GM23338 (cell line): ENCODE results near the gene PDK3. TPM values are rescaled to one million over a fixed set of nuclear protein-coding genes. Genes with fewer than 3 reads are reported as not detected.

Experiments
- ATAC-seq: fragments of 200-7000 bp; cut with Tn5 transposase; 3 replicates; pipeline ENCODE4 v1.9.1; 2020
- DNase-seq: peaks from one replicate; pipeline ENCODE4 v3.0.0-alpha.2; 2015; ENCODE audit warnings: low spot score
- H2AFZ ChIP-seq: fragments of 200-600 bp; sonication (generic); 2 replicates; pipeline ENCODE4 v1.8.0; 2016; ENCODE audit warnings: antibody characterized with exemption, mild to moderate bottlenecking, moderate library complexity
- H3F3A ChIP-seq: fragments of 200-600 bp; sonication (generic); replicated peaks from 2 replicates; pipeline ENCODE4 v1.8.0; 2017; ENCODE audit warnings: antibody characterized with exemption, mixed run types, low read depth
- H3K27ac ChIP-seq: fragments of 200-600 bp; sonication (generic); 2 replicates; pipeline ENCODE4 v1.6.1; 2016; ENCODE audit warnings: low read depth
- H3K27me3 ChIP-seq: fragments of 200-600 bp; sonication (generic); 2 replicates; pipeline ENCODE4 v1.8.0; 2016; ENCODE audit warnings: mild to moderate bottlenecking, mixed run types, moderate library complexity; ENCODE audit not compliant: insufficient read depth
- H3K36me3 ChIP-seq: fragments of 200-600 bp; sonication (generic); 2 replicates; pipeline ENCODE4 v1.8.0; 2016; ENCODE audit warnings: mild to moderate bottlenecking; ENCODE audit not compliant: insufficient read depth
- H3K4me1 ChIP-seq: fragments of 200-600 bp; sonication (generic); 2 replicates; pipeline ENCODE4 v1.8.0; 2016; ENCODE audit warnings: mild to moderate bottlenecking, moderate library complexity; ENCODE audit not compliant: insufficient read depth
- H3K4me2 ChIP-seq: fragments of 200-600 bp; sonication (generic); 2 replicates; pipeline ENCODE4 v1.7.1; 2017; ENCODE audit warnings: mixed run types
- H3K4me3 ChIP-seq: fragments of 200-600 bp; sonication (generic); 2 replicates; pipeline ENCODE4 v1.6.1; 2016; ENCODE audit warnings: mixed run types
- H3K79me2 ChIP-seq: fragments of 200-600 bp; sonication (generic); replicated peaks from 2 replicates; pipeline ENCODE4 v1.8.0; 2017; ENCODE audit warnings: mild to moderate bottlenecking; ENCODE audit not compliant: insufficient read depth
- H3K9me2 ChIP-seq: fragments of 200-600 bp; sonication (generic); 2 replicates; pipeline ENCODE4 v1.8.0; 2017; ENCODE audit not compliant: insufficient read depth
- H4K20me1 ChIP-seq: fragments of 200-600 bp; sonication (generic); replicated peaks from 2 replicates; pipeline ENCODE4 v1.8.0; 2017; ENCODE audit warnings: mild to moderate bottlenecking; ENCODE audit not compliant: insufficient read depth
- H3K27ac Mint-ChIP-seq: 2 replicates; pipeline ENCODE4 v1.8.0; 2020; ENCODE audit warnings: inconsistent platforms, mild to moderate bottlenecking, moderate library complexity, mixed read lengths
- H3K27me3 Mint-ChIP-seq: 3 replicates; pipeline ENCODE4 v1.8.0; 2022; ENCODE audit warnings: low read depth, mild to moderate bottlenecking, moderate library complexity, mixed read lengths, inconsistent platforms; ENCODE audit not compliant: insufficient read depth, poor library complexity
- H3K36me3 Mint-ChIP-seq: 3 replicates; pipeline ENCODE4 v1.8.0; 2021; ENCODE audit warnings: low read depth, mild to moderate bottlenecking, inconsistent platforms, moderate library complexity, mixed read lengths
- H3K4me1 Mint-ChIP-seq: 3 replicates; pipeline ENCODE4 v1.8.0; 2020; ENCODE audit warnings: mild to moderate bottlenecking, inconsistent platforms, mixed read lengths
- H3K4me3 Mint-ChIP-seq: 3 replicates; pipeline ENCODE4 v1.8.0; 2021; ENCODE audit warnings: moderate library complexity, mild to moderate bottlenecking, inconsistent platforms, mixed read lengths
- H3K9me3 Mint-ChIP-seq: 3 replicates; pipeline ENCODE4 v1.8.0; 2020; ENCODE audit warnings: moderate library complexity, mild to moderate bottlenecking, inconsistent platforms, mixed read lengths
- CTCF ChIP-seq, 2 experiments: fragments of 200-600 bp in 1 of 2; sonication (generic) in 1 of 2; conservative IDR thresholded peaks; 2 replicates each; pipeline versions ENCODE4 v1.5.1 to v1.6.1; 2016 to 2017; ENCODE audit warnings: antibody characterized with exemption in 2 of 2, low read depth in 2 of 2, mild to moderate bottlenecking in 2 of 2, moderate library complexity in 1 of 2
- EZH2 ChIP-seq: fragments of 200-600 bp; sonication (generic); IDR thresholded peaks from one replicate; pipeline ENCODE4 v1.8.0; 2017; ENCODE audit warnings: antibody characterized with exemption, mild to moderate bottlenecking, low read depth; ENCODE audit not compliant: unreplicated experiment
- EZH2phosphoT487 ChIP-seq: fragments of 200-600 bp; sonication (generic); IDR thresholded peaks from one replicate; pipeline ENCODE4 v1.8.1; 2018; ENCODE audit warnings: antibody characterized with exemption; ENCODE audit not compliant: unreplicated experiment
- JUNB ChIP-seq: IDR thresholded peaks from one replicate; pipeline ENCODE4 v1.6.1; 2016; ENCODE audit warnings: antibody characterized with exemption; ENCODE audit not compliant: unreplicated experiment
- ZNF114 ChIP-seq: fragments of 250-450 bp; sonication (Bioruptor Pico); IDR thresholded peaks from 2 replicates; pipeline ENCODE4 v1.5.0; 2020; ENCODE audit warnings: mild to moderate bottlenecking, moderate library complexity
- ZNF331 ChIP-seq: fragments of 250-450 bp; sonication (Bioruptor Pico); IDR thresholded peaks from 2 replicates; pipeline ENCODE4 v1.5.0; 2020; ENCODE audit warnings: low read depth, mild to moderate bottlenecking, moderate library complexity
- polyA plus RNA-seq: library from polyadenylated mRNA; unstranded; fragments of >200 nt; fragmentation: Nextera tagmentation; extraction: Ambion mirVana; gene quantifications from 2 replicates; pipeline ENCODE4 v1.2.1, GENCODE V29; 2016
- total RNA-seq: library from RNA; depleted of rRNA; stranded (reverse); fragments of >200 nt; shearing (Covaris generic); gene quantifications from 2 replicates; pipeline ENCODE4 v1.2.3, GENCODE V29; 2014
- TF ChIP-seq, protein P1 (sequence below): fragments of 250-450 bp; sonication (Bioruptor Pico); IDR thresholded peaks from 2 replicates; pipeline ENCODE4 v1.5.0; 2020; ENCODE audit warnings: mild to moderate bottlenecking, moderate library complexity
- TF ChIP-seq, protein P2 (sequence below): IDR thresholded peaks from one replicate; pipeline ENCODE4 v1.6.1; 2018; ENCODE audit warnings: antibody characterized with exemption; ENCODE audit not compliant: unreplicated experiment

PDK3 gene
- total and polyA plus RNA-seq, 2 experiments from 2014 or later, result 35.7 to 51.2 TPM

- TF ChIP-seq, protein P1, sequence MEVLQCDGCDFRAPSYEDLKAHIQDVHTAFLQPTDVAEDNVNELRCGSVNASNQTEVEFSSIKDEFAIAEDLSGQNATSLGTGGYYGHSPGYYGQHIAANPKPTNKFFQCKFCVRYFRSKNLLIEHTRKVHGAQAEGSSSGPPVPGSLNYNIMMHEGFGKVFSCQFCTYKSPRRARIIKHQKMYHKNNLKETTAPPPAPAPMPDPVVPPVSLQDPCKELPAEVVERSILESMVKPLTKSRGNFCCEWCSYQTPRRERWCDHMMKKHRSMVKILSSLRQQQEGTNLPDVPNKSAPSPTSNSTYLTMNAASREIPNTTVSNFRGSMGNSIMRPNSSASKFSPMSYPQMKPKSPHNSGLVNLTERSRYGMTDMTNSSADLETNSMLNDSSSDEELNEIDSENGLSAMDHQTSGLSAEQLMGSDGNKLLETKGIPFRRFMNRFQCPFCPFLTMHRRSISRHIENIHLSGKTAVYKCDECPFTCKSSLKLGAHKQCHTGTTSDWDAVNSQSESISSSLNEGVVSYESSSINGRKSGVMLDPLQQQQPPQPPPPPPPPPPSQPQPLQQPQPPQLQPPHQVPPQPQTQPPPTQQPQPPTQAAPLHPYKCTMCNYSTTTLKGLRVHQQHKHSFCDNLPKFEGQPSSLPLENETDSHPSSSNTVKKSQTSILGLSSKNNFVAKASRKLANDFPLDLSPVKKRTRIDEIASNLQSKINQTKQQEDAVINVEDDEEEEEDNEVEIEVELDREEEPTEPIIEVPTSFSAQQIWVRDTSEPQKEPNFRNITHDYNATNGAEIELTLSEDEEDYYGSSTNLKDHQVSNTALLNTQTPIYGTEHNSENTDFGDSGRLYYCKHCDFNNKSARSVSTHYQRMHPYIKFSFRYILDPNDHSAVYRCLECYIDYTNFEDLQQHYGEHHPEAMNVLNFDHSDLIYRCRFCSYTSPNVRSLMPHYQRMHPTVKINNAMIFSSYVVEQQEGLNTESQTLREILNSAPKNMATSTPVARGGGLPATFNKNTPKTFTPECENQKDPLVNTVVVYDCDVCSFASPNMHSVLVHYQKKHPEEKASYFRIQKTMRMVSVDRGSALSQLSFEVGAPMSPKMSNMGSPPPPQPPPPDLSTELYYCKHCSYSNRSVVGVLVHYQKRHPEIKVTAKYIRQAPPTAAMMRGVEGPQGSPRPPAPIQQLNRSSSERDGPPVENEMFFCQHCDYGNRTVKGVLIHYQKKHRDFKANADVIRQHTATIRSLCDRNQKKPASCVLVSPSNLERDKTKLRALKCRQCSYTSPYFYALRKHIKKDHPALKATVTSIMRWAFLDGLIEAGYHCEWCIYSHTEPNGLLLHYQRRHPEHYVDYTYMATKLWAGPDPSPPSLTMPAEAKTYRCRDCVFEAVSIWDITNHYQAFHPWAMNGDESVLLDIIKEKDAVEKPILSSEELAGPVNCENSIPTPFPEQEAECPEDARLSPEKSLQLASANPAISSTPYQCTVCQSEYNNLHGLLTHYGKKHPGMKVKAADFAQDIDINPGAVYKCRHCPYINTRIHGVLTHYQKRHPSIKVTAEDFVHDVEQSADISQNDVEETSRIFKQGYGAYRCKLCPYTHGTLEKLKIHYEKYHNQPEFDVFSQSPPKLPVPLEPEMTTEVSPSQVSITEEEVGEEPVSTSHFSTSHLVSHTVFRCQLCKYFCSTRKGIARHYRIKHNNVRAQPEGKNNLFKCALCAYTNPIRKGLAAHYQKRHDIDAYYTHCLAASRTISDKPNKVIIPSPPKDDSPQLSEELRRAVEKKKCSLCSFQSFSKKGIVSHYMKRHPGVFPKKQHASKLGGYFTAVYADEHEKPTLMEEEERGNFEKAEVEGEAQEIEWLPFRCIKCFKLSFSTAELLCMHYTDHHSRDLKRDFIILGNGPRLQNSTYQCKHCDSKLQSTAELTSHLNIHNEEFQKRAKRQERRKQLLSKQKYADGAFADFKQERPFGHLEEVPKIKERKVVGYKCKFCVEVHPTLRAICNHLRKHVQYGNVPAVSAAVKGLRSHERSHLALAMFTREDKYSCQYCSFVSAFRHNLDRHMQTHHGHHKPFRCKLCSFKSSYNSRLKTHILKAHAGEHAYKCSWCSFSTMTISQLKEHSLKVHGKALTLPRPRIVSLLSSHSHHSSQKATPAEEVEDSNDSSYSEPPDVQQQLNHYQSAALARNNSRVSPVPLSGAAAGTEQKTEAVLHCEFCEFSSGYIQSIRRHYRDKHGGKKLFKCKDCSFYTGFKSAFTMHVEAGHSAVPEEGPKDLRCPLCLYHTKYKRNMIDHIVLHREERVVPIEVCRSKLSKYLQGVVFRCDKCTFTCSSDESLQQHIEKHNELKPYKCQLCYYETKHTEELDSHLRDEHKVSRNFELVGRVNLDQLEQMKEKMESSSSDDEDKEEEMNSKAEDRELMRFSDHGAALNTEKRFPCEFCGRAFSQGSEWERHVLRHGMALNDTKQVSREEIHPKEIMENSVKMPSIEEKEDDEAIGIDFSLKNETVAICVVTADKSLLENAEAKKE (CRISPR knock-in tag), result no peak
- TF ChIP-seq, protein P2, sequence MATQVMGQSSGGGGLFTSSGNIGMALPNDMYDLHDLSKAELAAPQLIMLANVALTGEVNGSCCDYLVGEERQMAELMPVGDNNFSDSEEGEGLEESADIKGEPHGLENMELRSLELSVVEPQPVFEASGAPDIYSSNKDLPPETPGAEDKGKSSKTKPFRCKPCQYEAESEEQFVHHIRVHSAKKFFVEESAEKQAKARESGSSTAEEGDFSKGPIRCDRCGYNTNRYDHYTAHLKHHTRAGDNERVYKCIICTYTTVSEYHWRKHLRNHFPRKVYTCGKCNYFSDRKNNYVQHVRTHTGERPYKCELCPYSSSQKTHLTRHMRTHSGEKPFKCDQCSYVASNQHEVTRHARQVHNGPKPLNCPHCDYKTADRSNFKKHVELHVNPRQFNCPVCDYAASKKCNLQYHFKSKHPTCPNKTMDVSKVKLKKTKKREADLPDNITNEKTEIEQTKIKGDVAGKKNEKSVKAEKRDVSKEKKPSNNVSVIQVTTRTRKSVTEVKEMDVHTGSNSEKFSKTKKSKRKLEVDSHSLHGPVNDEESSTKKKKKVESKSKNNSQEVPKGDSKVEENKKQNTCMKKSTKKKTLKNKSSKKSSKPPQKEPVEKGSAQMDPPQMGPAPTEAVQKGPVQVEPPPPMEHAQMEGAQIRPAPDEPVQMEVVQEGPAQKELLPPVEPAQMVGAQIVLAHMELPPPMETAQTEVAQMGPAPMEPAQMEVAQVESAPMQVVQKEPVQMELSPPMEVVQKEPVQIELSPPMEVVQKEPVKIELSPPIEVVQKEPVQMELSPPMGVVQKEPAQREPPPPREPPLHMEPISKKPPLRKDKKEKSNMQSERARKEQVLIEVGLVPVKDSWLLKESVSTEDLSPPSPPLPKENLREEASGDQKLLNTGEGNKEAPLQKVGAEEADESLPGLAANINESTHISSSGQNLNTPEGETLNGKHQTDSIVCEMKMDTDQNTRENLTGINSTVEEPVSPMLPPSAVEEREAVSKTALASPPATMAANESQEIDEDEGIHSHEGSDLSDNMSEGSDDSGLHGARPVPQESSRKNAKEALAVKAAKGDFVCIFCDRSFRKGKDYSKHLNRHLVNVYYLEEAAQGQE, result no peak
Measured at GRCh38 chrX:24479924-24480323, 14.8 kb downstream of the PDK3 start (continued).

- Histone ChIP-seq H3K27me3 (no peaks in the 10 kb centered on the region), H3K36me3 (no peaks in the 10 kb centered on the region), H3K9me2 (no peaks in the 10 kb centered on the region), H3K4me3 (no peak overlapping the region), H3K4me2 (no peak overlapping the region), H3K4me1 (0 out of 2 replicates have a peak, but pooled peaks cover 11% of the 10 kb centered on the region), H2AFZ (no peak overlapping the region), H3K27ac (no peak overlapping the region), H3K79me2 (peaks cover 52% of the 10 kb centered on the region), H4K20me1 (no peaks in the 10 kb centered on the region), H3F3A (no peaks in the 10 kb centered on the region)
- Mint-ChIP-seq H3K27ac (no peak overlapping the region), H3K4me3 (no peak overlapping the region), H3K4me1 (peaks cover 28% of the 10 kb centered on the region), H3K9me3 (no peaks in the 10 kb centered on the region), H3K27me3 (no peaks in the 10 kb centered on the region), H3K36me3 (peaks cover 6% of the 10 kb centered on the region; the same call in 2 of the 3 replicates)
- ATAC-seq, result no peak
- no peak for DNase-seq
- TF ChIP-seq, protein P2, result no peak
- TF ChIP-seq ZNF331 (no peak), CTCF (conservative IDR thresholded peaks at IDR 0.05; ENCODE audit: low read depth in 2 of 2) (no peak), EZH2phosphoT487 (no peak), JUNB (no peak), ZNF114 (CRISPR knock-in tag) (no peak), EZH2 (no peak)
Measured at GRCh38 chrX:24480400-24480865, 15.3 kb downstream of the PDK3 start.
